Right renal pelvis (tissue), 4 donors: Measurements from ENCODE around the gene CCDC136. TPM values are rescaled to one million over a fixed set of nuclear protein-coding genes. Genes with fewer than 3 reads are reported as not detected.

Experiments
- DNase-seq, 4 donors: peaks; one replicate each; pipeline ENCODE4 v3.0.0-alpha.2; 2013; ENCODE audit warnings: low read depth in 4 of 4, low spot score in 3 of 4, missing footprints in 1 of 4
- polyA plus RNA-seq, 4 donors: library from polyadenylated mRNA; unstranded; fragments of 120-200 nt; gene quantifications; one replicate each; pipeline ENCODE4 v1.2.1, GENCODE V29; 2013; ENCODE audit not compliant: insufficient read length in 4 of 4

Gene CCDC136
- polyA plus RNA-seq, 4 donors = 12.3 to 15.6 (median 13.2) TPM

GRCh38 chr7:128775744-128776474 is 15.9 kb upstream of the CCDC136 start, which contains the start of gene OPN1SW:
TSS of gene OPN1SW (minus strand) at chr7:128775794. CDS start at chr7:128775781, 13 bp downstream.
- no peak for DNase-seq

- DNase-seq = no peak
Measured at GRCh38 chr7:128777156-128778123, 14.3 kb upstream of the CCDC136 start.

GRCh38 chr7:128778946-128779345 is 12.8 kb upstream of the CCDC136 start:
- no peak for DNase-seq

- no peak for DNase-seq
Measured at GRCh38 chr7:128781126-128781525, 10.6 kb upstream of the CCDC136 start.

GRCh38 chr7:128781851-128782250 is 9.9 kb upstream of the CCDC136 start:
- no peak for DNase-seq

GRCh38 chr7:128783143-128783861 is 8.5 kb upstream of the CCDC136 start:
- DNase-seq = peak in 2 of 4 donors; percentile 34 to 53

- no peak for DNase-seq
Measured at GRCh38 chr7:128785738-128786137, 6.0 kb upstream of the CCDC136 start.

- DNase-seq = no peak
Measured at GRCh38 chr7:128788446-128789412, 3.0 kb upstream of the CCDC136 start.

- DNase-seq = peak in 1 of 4 donors; percentile 34
Measured at GRCh38 chr7:128790315-128791041, 1.3 kb upstream of the CCDC136 start.

GRCh38 chr7:128791972-128792327 is 182 bp downstream of the CCDC136 start:
- DNase-seq = no peak

GRCh38 chr7:128792471-128793180 is 858 bp downstream of the CCDC136 start:
- DNase-seq = no peak

- no peak for DNase-seq
Measured at GRCh38 chr7:128793181-128793547, 1.4 kb downstream of the CCDC136 start.

- DNase-seq = no peak
Measured at GRCh38 chr7:128794020-128794419, 2.3 kb downstream of the CCDC136 start.

GRCh38 chr7:128794436-128794835 is 2.7 kb downstream of the CCDC136 start:
- no peak for DNase-seq

GRCh38 chr7:128795129-128795528 is 3.4 kb downstream of the CCDC136 start:
- DNase-seq = no peak

- DNase-seq = no peak
Measured at GRCh38 chr7:128796327-128796726, 4.6 kb downstream of the CCDC136 start.

- no peak for DNase-seq
Measured at GRCh38 chr7:128799451-128799850, 7.7 kb downstream of the CCDC136 start.

GRCh38 chr7:128800567-128800966 is 8.8 kb downstream of the CCDC136 start:
- no peak for DNase-seq
